ENCODE data around the gene UAP1. TPM values are rescaled to one million over a fixed set of nuclear protein-coding genes. Genes with fewer than 3 reads are reported as not detected.

UAP1 gene
- 601 and 739 TPM in 2 replicates for total RNA-seq (2014; rRNA removed; shearing (Covaris generic); ENCODE audit: low replicate concordance)

- Histone ChIP-seq H3K36me3 (peaks cover 42% of the 10 kb centered on the region), H3K27me3 (no peaks in the 10 kb centered on the region)
- no peak for DNase-seq
Observed at GRCh38 chr1:162561616-162562469, at the start of gene UAP1. Gene UAP1 (plus strand): TSS chr1:162561722. CDS start chr1:162566069, 4,347 bp downstream.

DNA sequence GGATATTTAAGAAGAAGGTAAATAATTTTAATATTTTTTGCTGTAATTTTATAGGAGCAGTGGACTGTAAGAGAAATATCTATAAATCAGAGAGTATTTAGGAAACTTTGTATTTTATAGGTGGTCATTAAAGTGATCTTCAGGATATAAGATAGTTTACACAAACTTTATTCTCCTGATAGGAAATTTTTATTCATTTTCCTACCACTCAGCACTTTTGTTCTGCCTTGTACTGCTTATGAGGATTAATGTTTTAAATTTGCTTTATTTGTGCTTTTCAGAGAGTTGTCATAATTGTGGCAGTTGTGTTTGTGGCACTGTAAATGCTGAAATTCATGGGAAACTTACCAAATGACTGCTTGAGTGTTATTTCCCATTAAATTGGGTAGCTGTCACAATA, 34.2 kb upstream of the UAP1 start:
- Histone ChIP-seq H3K36me3 (peaks cover 58% of the 10 kb centered on the region), H3K9me3 (no peaks in the 10 kb centered on the region), H3K27me3 (no peaks in the 10 kb centered on the region), H3K4me3 (no peak overlapping the region)
- no peak for DNase-seq

More at GRCh38 chr1:162561616-162562469, at the start of gene UAP1:
- Histone ChIP-seq H3K9me3 (no peaks in the 10 kb centered on the region), H3K4me3 (peak within 1 kb of the TSS; percentile 86)

- Histone ChIP-seq H3K27me3 (no peaks in the 10 kb centered on the region), H3K4me3 (no peak overlapping the region), H3K9me3 (no peaks in the 10 kb centered on the region), H3K36me3 (peaks cover 39% of the 10 kb centered on the region)
- no peak for DNase-seq
Observed at GRCh38 chr1:162530307-162530987, 31.1 kb upstream of the UAP1 start.

DNA sequence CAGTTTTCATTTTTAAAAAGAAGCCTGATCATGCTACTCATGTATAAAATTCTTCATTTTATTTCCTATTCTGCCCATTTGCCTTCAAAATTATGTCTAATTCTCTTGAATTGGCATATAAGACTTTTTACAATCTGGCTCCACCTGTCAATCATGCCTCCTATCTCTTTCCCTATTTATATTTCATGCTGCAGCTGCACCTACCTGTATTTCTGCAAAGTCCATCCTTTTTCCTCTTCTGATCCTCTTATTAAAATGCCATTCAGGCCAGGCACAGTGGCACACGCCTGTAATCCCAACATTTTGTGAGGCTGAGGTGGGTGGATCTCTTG, 30.6 kb upstream of the UAP1 start:
- H3K4me3 ChIP-seq = no peak overlapping the region
- DNase-seq = no peak
- H3K27me3 ChIP-seq = no peaks in the 10 kb centered on the region
- peaks cover 34% of the 10 kb centered on the region for H3K36me3 ChIP-seq
- no peaks in the 10 kb centered on the region for H3K9me3 ChIP-seq

- Histone ChIP-seq H3K27me3 (no peaks in the 10 kb centered on the region), H3K9me3 (no peaks in the 10 kb centered on the region), H3K36me3 (peaks cover 7% of the 10 kb centered on the region), H3K4me3 (no peak overlapping the region)
- no peak for DNase-seq
Observed at GRCh38 chr1:162535501-162535900, 26.0 kb upstream of the UAP1 start.

GRCh38 chr1:162536511-162536910, 25.0 kb upstream of the UAP1 start:
- no peaks in the 10 kb centered on the region for H3K27me3 ChIP-seq
- peaks cover 7% of the 10 kb centered on the region for H3K36me3 ChIP-seq
- peak; percentile 67 for DNase-seq
- H3K4me3 ChIP-seq = no peak overlapping the region
- H3K9me3 ChIP-seq = no peaks in the 10 kb centered on the region

DNA sequence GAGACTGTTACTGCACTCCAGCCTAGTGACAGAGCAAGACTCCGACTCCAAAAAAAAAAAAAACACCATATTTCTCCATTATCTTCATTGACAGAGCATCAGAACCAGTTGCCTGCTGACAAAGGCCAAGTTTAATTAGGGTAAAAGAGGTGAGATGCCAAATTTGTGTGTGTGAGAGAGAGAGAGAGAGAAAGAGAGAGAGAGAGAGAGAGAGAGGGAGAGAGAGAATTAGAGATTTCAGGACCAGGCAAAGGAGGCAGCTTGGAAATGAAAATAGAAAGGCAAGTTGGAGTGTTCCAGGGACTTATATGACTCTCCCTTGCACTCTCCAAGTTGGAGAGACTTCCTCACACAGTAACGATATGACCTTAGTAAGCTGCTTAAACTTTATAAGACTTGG, 24.3 kb upstream of the UAP1 start:
- no peak for DNase-seq
- no peaks in the 10 kb centered on the region for H3K27me3 ChIP-seq
- no peaks in the 10 kb centered on the region for H3K9me3 ChIP-seq
- no peak overlapping the region for H3K4me3 ChIP-seq
- peaks cover 3% of the 10 kb centered on the region; the same call in 1 of the 2 replicates for H3K36me3 ChIP-seq

- Histone ChIP-seq H3K4me3 (no peak overlapping the region), H3K27me3 (no peaks in the 10 kb centered on the region), H3K36me3 (peaks cover 12% of the 10 kb centered on the region), H3K9me3 (peaks cover 10% of the 10 kb centered on the region)
- peak; percentile 83 for DNase-seq
Observed at GRCh38 chr1:162538815-162539431, 22.6 kb upstream of the UAP1 start.

DNA sequence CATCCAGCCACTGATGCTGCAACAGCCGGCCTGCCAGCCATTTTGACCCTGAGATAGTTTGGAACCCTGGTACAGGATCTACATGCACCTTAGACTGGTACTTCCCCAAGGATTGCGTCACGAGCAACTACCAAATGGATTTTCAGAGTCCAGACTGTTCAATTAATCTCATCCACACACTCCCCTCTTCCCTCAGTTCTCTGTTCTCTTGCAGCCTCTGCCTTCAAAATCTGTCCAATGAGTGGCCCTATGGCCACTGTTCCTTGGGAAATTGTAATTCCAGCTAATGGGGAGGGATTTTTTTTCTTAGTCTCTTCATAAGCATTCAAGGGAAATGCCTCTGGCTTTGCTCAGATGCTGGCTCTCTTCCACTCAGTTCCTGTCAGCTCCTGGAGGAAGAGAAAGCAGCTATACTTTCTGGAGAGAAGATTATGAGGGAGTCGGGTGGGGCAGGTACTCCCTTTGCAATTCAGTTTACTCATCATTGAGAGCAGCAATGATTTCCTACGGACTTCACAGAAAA, 19.8 kb upstream of the UAP1 start:
- no peaks in the 10 kb centered on the region for H3K27me3 ChIP-seq
- no peak overlapping the region for H3K4me3 ChIP-seq
- H3K36me3 ChIP-seq = peaks cover 13% of the 10 kb centered on the region
- peaks cover 16% of the 10 kb centered on the region for H3K9me3 ChIP-seq
- peak; percentile 97 for DNase-seq

DNA sequence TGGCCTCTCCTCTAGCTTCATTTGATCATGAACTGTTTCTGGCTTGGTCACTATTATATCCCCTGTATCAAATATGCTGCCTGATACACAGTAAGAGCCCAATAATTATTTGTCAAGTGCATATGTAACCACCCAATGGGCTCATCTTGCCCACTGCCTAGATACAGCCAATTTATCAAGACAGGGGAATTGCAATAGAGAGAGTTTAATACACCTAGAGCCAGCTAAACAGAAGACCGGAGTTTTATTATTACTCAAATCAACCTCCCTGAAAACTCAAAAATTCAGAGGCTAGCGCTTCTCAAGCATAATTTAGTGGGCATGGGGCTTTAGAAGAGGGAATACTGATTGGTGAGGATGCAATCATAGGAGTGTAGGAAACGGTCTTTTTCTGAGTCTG, 18.3 kb upstream of the UAP1 start:
- Histone ChIP-seq H3K36me3 (peaks cover 13% of the 10 kb centered on the region), H3K9me3 (peaks cover 20% of the 10 kb centered on the region), H3K4me3 (no peak overlapping the region), H3K27me3 (no peaks in the 10 kb centered on the region)
- no peak for DNase-seq

- DNase-seq = peak; percentile 88
- H3K9me3 ChIP-seq = peaks cover 15% of the 10 kb centered on the region
- no peak overlapping the region for H3K4me3 ChIP-seq
- peaks cover 8% of the 10 kb centered on the region for H3K36me3 ChIP-seq
- no peaks in the 10 kb centered on the region for H3K27me3 ChIP-seq
Observed at GRCh38 chr1:162548170-162548569, 13.4 kb upstream of the UAP1 start.

DNA sequence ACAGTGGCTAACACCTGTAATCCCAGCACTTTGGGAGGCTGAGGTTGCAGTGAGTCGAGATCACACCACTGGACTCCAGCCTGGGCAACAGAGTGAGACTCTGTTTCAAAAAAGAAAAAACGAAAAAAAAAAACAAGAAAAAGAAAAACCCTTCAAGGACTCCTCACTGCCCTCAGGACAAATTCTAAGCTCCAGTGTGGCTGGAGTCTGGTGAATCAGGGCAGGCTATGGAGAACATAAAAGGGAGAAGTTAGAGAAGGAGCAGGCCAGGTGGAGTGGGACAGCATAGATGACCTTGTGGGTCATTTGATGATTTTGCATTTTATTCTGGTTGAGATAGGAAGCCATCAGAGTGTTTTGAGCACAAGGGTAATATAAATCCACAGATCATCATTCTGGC, 12.5 kb upstream of the UAP1 start:
- H3K27me3 ChIP-seq = no peaks in the 10 kb centered on the region
- no peak for DNase-seq
- H3K4me3 ChIP-seq = no peak overlapping the region
- peaks cover 3% of the 10 kb centered on the region for H3K36me3 ChIP-seq
- H3K9me3 ChIP-seq = peaks cover 9% of the 10 kb centered on the region

- H3K36me3 ChIP-seq = no peaks in the 10 kb centered on the region; the same call in 1 of the 2 replicates
- H3K27me3 ChIP-seq = no peaks in the 10 kb centered on the region
- H3K4me3 ChIP-seq = no peak overlapping the region
- no peak for DNase-seq
- peaks cover 5% of the 10 kb centered on the region for H3K9me3 ChIP-seq
Observed at GRCh38 chr1:162550925-162551324, 10.6 kb upstream of the UAP1 start.

DNA sequence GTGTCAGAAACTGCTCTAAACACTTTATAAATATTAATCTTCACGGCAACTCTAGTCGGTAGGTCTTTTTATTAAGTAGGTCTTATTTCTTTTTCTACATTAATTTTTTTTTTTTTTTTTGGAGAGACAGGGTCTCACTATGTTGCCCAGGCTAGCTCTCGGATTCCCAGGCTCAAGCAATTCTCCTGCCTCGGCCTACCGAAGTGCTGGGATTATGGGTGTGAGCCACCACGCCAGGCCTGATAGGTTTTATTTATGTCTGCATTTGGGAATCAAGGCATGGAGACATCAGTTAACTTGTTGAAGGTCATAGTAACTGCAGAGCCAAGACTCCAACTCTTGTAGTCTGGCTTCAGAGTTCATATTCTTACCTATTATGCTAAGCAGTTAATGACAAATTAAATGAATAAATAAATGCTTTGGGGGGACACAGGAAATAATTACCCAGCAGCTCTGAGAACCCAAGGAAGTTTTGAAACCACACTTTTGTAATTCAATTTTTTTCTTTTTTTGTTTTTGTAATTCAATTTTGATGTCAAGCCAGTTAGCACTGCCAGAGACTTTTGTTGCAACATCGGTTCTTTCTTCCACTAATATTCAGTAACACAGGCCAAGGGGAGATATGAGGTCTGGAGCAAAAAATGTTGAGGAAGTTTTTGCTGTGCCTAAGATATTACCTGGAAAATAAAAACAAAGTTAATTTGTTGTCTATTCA, 9.4 kb upstream of the UAP1 start:
- H3K9me3 ChIP-seq = peaks cover 4% of the 10 kb centered on the region
- no peak overlapping the region for H3K4me3 ChIP-seq
- H3K27me3 ChIP-seq = no peaks in the 10 kb centered on the region
- DNase-seq = no peak
- no peaks in the 10 kb centered on the region; the same call in 1 of the 2 replicates for H3K36me3 ChIP-seq

DNA sequence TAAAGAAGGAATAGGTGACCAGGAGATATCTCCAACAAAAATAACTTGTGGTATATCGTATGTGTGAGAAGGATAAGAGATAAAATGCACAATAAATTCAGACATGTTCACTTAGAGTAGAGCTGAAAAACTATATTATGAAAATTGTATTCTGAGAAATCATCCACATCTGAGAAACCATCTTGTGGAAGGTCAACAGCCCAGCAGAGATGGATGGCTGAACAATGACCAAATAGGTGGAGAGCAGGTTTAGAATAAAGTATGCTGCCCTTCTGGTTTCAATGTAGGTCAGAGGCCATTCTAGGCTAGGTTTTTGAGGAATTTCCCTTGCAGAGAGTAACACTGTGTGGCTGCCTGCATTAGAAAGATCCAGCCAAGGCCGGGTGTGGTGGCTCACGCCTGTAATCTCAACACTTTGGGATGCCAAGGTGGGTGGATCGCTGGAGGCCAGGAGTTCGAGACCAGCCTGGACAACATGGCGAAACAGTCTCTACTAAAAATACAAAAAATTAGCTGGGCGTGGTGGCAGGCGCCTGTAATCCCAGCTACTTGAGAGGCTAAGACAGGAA, 8.8 kb upstream of the UAP1 start:
- Histone ChIP-seq H3K4me3 (no peak overlapping the region), H3K27me3 (no peaks in the 10 kb centered on the region), H3K9me3 (no peaks in the 10 kb centered on the region), H3K36me3 (no peaks in the 10 kb centered on the region)
- no peak for DNase-seq

DNA sequence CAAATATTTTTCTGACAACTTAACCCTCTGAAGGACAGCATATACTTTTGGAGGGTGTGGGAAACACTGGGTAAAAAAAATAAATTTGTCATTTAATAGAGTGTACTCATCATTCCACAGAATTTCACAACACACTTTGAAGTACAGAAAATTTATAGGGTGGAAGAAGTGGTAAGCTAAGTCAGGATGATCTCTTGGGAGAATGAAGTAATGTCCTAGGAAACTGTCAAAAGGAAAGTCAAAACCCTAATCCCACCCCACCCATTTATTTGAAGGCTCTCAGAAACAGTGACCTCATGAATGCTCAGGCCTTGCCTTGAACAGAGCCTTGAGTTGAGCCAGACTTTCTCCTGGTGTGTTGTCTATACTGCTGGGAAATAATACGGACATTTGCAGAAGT, 7.3 kb upstream of the UAP1 start:
- no peak overlapping the region for H3K4me3 ChIP-seq
- DNase-seq = no peak
- H3K36me3 ChIP-seq = no peaks in the 10 kb centered on the region
- H3K9me3 ChIP-seq = no peaks in the 10 kb centered on the region
- no peaks in the 10 kb centered on the region for H3K27me3 ChIP-seq

Measured in MG63 (cell line).